Renal pelvis (tissue), 12 donors: ENCODE data around the gene SPRN. TPM values are rescaled to one million over a fixed set of nuclear protein-coding genes. Genes with fewer than 3 reads are reported as not detected.
"Not testable (repeated sequence)": the region's sequence is repeated elsewhere in the genome, so short reads cannot be mapped to it uniquely, and the experiment has no call there.

Source experiments
- DNase-seq: peaks from one replicate; pipeline ENCODE4 v3.0.0-alpha.2; 2013
- long read RNA-seq, 16 experiments: transcript quantifications; one replicate each; lab custom pipeline, GENCODE V29; 2026
- polyA plus RNA-seq, 3 donors: library from polyadenylated mRNA; unstranded; fragments of 120-200 nt; gene quantifications; one replicate each; pipeline ENCODE4 v1.2.1, GENCODE V29; 2013; ENCODE audit not compliant: insufficient read length in 3 of 3

SPRN gene, protein sequence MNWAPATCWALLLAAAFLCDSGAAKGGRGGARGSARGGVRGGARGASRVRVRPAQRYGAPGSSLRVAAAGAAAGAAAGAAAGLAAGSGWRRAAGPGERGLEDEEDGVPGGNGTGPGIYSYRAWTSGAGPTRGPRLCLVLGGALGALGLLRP
- polyA plus RNA-seq, result 1 to 10 TPM; 4.6 to 6.7 (median 6.1) TPM
- long read RNA-seq, donor 1, result 0 reads
- long read RNA-seq, donor 2, result 0 reads
- long read RNA-seq, donor 3, result 0 reads
- long read RNA-seq, donor 4, result 0 reads
- long read RNA-seq, donor 5, result 0 reads
- long read RNA-seq, donor 6, result 0 reads
- long read RNA-seq, donor 7, result 0 reads
- long read RNA-seq, donor 8, result 0 reads
- long read RNA-seq, donor 9, result 0 reads
- long read RNA-seq, donor 10, partial matches to known transcripts, result 0 of 1 reads
- long read RNA-seq, donor 10, other reads (novel, unspliced or antisense), result 0 of 1 reads
- long read RNA-seq, donor 11, result 0 reads
- long read RNA-seq, donor 12, result 0 reads
- long read RNA-seq, donor 13, result 0 reads
- long read RNA-seq, donor 14, result 0 reads
- long read RNA-seq, donor 15, result 0 reads
- long read RNA-seq, donor 16, partial matches to known transcripts, result 0 of 1 reads
- long read RNA-seq, donor 16, other reads (novel, unspliced or antisense), result 0 of 1 reads

DNA sequence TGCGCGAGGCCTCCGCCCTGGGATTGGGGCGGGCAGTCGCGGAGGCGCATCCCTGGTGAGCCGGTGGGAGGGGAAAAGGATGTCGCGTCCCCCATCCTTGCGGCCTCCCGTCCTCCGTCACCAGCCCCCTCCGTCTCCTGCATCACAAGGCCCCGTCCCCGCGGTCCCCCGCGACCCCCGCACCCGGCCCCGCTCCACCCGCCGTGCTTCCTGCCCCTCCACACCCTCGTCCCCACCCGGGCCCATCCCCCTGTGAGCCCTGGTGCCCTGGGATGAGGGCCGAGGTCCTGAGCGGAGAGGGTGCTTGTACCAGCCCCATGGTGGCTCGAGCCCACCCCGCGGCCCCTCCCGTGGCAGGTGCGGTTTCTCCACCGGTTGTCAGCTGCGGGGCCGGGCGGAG, at the start of gene SPRN:
SPRN (minus strand) TSS at position 25 of the 400 bp plus-strand sequence. CDS start 944 bp downstream, outside the sequence.
- DNase-seq, result not testable (repeated sequence)

DNA sequence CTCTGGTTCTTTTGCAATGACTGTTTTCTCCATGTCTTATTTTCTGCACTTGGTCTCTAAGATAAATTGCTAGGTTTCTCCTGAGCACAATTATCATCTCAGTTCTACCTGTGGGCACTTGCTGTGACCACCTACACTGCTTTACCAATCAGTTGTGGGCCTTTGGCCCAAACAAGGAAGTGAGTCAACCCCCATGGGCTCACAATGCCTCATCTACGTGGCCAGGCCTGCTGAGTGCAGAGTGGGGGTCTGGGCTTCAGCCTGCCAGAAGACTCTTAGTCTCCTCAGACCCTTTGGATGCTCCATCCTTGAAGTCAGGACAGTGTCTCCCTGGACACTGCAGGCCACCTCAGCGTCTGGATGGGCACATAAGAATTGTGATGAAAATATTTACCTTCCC, 49.6 kb upstream of the SPRN start:
- no peak for DNase-seq

DNA sequence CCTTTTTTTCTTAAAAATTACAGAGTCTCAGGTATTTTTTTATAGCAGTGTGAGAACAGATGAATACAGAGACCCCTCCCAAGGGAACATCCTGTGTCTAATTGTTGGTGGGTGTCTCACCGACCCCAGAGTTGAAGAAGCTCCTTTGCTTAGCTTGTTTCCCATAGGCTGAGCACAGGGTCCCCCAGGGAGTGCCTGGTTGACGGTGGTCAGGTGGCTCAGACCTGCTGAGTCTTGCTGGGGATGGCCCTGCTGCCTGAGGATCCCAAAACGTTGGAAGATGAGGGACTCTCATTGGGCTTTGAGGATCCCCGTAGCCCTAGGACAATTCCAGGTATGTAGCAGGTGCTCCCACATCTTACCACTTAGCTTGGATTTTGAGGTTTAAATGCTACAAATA, 48.8 kb upstream of the SPRN start:
- no peak for DNase-seq

DNA sequence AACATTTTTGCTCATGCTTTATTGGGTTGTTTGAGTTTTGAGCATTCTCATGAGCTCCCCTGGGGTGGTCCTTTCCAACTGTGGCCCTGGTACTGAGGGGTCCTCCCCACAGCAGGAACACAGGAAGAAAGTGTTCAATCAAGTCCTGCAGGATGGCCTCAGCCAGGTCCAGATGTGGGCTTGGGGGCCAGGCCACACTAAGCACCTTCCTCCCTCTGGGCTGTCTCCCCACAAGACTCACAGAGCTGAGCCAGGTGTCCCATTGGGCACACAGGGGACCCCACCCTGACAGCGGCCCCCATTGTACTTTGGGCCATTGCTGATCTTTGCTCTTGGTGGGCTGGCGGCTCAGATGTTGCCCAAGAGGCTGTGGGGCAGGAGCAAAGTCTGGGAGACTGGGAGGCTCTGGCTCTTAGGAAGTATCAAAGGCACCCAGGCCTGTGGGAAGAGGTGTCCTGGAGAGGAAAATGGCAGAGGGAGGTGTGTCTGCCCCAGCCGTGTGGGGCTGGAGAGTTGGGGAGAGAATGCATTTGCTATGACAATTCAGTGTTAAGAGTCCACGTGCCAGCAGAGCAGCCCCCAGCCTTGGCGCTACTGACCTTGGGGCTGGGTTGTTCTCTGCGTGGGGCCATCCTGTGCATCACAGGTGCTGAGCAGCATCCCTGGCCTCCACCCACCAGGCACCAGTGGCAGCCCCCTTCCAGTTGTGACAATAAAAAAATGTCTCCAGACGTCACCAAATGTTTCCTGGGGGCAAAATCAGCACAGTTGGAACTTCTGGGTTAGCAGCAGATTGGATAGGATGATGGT, 47.1 kb upstream of the SPRN start:
- DNase-seq, result no peak

DNA sequence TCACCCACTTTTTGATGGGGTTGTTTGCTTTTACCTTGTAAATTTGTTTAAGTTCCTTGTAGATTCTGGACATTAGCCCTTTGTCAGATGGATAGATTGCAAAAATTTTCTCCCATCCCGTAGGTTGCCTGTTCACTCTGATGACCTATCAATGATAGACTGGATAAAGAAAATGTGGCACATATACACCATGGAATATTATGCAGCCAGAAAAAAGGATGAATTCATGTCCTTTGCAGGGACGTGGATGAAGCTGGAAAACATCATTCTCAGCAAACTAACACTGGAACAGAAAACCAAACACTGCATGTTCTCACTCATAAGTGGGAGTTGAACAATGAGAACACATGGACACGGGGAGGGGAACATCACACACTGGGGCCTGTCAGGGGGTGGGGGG, 44.8 kb upstream of the SPRN start:
- DNase-seq, result not testable (repeated sequence)

DNA sequence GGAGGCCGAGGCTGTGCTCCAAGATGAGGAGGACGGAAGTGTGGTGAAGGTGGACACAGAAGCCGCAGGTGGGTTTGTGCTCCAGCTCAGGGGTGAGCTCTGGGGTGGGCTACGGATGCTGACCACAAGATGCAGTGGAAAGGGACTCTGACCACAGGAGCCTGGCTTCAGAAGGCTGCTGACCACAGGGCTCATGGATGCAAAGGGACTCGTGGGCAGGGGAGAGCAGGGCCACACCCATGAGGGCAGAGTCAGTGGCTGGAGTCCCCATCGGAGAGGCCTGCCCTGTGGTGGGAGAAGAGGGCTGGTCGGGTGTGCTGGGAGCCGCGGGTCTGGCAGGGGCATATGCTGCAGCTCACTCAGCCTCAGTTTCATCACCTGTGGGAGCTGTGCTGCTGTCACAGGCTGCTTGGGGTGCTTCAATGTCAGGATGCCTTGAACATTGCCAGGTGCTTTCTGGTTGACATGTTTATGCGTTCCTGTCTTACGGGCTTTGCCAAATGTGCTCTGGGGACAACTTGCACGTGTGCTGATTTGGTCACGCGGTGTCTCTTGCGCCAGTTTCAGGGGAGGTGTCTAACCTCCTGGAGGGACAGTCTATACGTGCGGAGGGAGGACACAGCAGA, 43.0 kb upstream of the SPRN start:
- DNase-seq, result no peak

DNA sequence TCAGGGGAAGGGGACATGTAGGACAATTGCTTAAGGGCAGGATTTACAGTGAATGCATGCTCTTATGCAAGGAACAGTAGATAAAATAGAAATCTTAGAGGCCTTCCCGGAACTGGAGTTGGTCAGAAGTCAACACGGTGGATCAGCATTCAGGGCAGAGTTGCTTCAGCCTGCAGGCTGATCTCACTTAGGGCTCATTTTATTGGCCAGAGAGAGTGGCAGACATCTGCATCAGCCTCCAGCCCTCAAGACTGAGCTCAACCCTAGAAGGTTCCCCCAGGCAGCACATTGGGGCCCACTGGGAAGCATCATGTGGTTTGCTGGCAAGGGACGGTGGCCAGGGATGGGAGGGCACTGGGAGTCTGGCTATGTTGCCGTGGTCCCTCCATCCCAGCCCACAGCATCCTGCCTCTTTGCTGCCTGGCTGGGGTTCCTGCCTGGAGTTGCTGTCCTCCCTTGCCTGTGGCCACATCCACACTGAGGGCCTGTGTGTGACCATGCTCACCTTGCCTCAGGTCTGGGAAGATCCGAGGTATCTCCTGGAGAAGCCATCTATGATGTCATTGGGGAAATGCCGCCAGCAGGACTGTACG, 42.4 kb upstream of the SPRN start:
- DNase-seq, result no peak

DNA sequence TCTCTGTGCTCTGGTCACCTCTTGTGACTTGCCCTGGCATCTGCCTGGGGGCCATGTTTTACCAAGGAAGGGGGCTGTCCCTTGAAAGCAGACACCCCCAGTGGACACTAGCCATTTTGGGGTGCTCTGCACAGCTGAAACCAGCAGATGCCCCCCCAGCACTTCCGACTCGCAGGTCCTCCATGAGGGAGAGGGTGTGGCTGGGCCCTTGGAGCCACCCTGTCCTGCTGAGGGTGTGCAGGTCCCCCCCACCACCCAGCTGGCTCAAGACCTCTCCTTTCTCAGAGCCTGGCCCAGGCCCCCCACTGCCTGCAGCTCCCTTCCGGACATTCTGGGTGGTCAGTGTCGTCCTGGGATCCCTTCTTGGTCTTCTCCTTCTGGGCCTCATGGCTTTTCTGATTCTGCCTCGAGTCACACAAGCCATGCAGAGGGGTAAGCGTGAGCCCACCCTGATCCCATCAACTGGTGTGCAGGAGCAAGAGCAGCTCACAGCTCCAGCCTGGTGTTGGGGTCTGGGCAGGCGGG, 41.6 kb upstream of the SPRN start:
- no peak for DNase-seq

DNA sequence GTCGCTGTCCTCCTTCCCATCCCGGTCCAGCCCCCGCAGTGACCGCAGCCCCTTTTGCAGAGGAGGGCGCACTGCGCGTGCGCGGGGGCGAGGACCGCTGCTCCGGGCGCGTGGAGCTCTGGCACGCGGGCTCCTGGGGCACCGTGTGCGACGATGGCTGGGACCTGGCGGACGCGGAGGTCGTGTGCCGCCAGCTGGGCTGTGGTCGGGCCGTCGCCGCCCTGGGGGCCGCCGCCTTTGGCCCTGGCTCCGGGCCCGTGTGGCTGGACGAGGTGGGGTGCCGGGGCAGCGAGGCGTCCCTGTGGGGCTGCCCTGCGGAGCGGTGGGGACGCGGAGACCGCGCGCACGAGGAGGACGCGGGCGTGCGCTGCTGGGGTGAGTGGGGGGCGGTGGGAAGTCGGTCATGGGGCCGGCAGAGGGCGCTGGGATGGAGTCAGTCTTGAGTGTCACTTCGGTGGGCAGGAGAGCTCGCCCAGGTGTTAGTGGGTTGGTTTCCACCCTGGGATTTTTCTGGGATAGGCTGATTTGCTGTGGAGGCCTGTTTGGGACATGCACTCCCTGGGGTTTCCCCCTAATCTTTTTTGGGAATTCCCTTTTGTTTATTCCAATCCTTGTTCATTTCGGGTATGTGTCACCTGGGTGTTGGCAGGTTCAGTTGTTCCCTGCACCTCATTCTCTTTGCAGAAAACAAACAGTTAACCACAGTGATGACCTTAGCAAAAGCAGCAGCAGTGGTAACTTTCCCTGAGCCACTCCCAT, 40.9 kb upstream of the SPRN start:
- DNase-seq, result no peak

DNA sequence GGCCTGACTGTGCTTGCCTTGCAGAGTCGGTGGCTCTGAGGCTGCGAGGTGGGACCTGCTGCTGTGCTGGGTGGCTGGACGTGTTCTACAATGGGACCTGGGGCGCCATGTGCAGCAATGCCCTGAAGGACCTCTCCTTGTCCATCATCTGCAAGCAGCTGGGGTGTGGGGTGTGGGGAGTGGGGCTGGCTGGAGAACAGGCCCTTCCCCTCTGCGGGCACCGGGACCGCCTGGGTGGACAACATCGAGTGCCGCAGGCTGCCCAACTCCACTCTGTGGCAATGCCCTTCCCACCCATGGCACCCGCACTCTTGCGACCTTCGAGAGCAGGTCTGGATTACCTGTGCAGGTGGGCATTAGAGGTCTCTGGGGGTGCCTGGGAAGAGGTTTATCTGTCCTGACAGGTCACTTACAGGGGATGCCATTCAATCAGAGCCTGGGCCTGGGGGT, 40.2 kb upstream of the SPRN start:
- DNase-seq, result no peak

DNA sequence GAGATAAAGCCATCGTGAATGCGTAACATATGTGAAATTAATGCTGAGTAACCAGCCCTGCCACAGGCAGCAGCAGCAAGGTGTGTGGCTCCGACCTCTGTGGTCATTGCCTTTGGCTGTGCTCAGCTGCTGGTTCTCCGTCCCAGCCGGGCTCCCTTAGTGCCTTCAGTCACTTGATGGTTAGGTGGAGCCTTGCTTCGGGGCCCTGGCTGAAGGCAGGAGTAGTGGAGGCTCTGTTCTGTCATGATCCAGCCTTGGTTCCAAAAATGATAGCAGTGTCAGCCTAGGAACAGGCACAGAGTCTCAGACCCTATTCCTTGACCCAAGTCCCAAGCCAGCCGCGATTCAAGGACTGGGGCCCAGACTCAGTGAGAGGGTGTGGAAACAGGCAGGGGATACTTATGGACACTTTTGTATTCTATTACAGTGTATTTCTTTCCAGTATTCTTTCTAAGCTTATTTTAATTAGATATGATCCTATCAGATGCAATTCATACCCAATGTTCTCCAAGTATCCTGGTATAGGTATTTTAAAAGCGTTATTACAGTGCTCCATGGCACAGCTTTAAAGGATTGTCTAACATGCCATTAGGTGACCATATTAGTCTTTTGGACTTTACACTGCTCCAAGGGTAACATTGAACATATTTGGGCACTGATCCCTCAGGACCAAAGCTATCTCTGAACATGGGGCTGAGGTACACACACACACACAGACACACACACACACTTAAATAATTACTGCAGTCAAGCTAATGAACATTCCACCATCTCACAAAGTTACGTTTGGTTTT, 38.3 kb upstream of the SPRN start:
- DNase-seq, result no peak

DNA sequence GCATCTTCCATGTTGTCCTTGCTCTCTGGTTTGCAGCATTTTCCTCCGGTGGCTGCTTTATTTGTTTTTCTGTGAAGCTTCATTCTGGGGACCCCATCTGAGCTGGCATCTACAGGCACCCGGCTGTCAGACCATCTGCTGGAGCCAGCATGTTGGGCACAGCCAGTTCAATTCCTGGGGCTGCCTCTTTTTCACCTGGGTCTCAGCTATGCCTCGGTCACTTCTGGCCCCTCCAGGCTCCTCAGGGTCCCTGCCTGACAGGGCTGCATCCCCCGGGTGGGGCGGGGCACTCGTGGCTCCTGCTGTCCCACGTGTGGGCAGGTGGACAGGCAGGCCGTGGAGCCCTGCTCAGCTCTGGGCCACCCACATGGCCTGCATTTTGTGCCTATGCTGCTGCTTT, 37.4 kb upstream of the SPRN start:
- no peak for DNase-seq

DNA sequence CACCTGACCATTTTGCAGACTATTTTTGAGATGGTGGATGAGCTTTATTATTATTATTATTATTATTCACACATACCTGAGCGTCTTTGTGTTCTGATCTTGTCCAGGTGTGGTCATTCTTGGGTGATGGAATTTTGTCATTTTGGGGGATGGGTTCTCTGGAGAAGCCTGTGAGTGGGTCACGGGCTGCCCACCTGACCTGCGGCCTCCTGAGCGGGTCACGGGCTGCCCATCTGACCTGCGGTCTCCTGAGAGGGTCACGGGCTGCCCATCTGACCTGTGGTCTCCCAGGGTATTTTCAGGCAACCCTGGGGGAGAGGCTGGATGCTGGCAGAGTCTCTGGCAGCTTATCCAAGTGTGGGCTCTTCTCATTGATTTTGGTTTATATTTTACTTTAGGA, 36.6 kb upstream of the SPRN start:
- no peak for DNase-seq

DNA sequence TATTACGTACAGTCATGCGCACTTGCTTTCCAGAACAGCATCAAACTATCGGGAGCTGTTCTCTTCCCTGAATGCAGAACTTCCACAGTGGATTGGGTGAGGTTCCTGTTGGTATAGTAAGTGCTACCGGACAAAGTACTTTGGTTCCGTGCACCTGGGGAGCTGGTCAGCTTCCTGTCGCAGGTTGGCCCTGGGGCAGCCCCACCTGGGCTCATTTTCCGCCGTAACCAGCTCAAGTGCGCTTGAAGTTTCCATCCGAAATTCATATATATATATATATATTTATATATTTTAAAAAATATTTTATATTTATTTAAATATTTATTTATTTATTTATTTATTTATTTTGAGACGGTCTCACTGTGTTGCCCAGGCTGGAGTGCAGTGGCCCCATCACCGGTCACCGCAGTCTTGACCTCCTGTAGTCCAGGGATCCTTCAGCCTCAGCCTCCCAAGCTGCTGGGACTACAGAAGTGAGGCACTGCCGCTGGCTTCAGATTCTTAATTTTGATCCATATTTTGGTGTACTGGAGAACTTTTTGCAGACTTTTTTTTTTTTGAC, 35.9 kb upstream of the SPRN start:
- DNase-seq, result no peak

DNA sequence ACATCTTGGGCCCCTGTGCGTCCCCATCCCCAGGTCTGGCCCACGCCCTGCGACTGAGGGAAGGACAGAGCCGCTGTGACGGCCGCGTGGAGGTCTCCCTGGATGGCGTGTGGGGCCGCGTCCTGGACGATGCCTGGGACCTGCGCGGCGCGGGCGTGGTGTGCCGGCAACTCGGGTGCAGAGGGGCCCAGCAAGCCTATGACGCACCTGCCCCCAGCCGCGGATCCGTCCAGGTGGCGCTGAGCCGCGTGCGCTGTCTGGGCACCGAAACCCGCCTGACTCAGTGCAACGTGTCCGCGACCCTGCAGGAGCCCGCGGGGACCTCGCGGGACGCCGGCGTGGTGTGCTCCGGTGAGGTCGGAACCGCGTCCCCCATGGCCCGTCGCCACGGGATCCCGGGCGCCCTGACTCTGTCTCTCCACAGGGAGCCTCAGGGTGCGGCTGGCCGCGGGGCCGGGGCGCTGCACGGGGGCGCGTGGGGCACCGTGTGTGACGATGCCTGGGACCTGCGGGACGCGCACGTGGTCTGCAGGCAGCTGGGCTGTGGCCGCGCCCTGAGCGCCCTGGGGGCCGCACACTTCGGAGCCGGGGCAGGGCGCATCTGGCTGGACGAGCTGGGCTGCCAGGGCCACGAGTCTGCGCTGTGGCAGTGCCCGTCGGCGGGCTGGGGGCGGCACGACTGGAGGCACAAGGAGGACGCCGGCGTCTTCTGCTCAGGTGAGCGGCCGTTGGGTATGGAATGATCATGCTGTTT, 35.2 kb upstream of the SPRN start:
- no peak for DNase-seq

DNA sequence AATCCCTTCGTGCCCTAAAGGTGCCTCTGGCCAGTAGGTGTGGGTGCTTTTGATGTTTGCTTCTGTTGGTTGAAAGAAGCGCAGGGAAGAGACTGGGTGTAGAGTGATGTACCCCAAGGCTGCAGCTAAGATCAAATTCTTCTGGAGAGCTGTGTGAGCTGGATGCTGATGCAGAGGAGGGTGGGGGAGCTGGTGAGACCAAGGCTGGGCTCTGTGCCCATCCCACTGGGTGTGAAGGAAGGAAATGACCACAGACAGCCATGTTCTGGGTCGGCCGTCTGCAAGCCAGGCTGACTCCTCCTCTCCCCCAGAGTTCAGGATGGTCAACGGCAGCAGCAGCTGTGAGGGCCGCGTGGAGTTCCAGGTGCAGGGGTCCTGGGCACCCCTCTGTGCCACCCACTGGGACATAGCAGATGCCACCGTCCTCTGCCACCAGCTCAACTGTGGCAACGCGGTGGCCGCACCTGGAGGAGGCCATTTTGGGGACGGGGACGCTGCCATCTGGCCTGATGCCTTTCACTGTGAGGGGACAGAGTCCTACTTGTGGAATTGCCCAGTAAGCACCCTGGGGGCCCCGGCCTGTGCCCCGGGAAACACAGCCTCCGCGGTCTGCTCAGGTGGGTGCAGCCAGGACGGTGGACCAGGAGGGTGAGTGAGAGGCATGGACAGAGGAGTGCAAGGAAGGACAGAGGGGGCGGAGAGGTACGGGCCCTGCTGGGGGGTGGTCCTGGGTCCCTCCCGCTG, 34.5 kb upstream of the SPRN start:
- DNase-seq, result no peak

DNA sequence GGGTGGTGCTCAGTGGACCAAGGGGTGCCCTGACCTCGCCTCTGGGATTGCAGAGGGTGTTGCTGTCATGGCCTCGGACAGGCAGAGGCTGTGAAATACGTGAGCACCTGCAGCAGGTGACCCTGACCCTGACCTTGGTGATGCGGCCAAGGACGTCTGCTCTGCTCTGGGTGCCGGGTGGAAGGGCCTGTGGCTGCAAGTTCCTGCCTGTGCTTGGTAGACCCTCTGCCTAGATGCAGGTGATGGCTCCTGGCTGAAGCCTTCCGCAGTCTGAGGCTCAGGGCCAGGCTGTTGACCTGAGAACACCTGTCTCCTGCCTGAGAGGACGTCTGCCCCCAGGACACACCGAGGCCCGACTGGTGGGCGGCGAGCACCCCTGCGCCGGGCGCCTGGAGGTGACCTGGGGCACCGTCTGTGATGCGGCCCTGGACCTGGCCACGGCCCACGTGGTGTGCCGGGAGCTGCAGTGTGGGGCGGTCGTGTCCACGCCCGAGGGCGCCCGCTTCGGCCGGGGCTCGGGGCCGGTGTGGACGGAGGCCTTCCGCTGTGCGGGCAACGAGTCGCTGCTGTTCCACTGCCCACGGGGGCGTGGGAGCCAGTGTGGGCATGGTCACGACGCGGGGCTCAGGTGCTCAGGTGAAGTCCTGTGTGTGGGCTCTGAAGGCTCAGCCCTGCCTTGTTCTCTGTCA, 33.7 kb upstream of the SPRN start:
- no peak for DNase-seq
